GM21447 (cell line): ENCODE results near the gene SMAD3.

Source experiments
- ATAC-seq: cut with Tn5 transposase; IDR thresholded peaks from one replicate; pipeline ENCODE4 v1.9.1; 2021; ENCODE audit not compliant: unreplicated experiment

Gene SMAD3

DNA sequence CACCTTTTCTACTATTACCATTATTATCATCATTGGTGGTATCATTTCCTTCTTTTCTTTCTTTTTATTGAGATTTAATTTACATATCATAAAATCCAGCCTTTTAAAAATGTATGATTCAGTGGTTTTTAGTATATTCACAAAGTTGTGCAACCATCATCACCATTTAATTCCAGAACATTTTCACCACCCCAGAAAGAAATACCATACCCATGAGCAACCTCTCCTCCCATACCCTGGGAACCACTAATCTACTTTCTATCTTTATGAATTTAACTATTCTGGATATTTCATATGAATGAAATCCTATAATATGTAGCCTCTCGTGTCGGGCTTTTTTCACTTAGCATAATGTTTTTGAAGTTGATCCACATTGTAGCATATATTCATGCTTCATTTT lies 159.9 kb downstream of the SMAD3 start:
- ATAC-seq = no peak

DNA sequence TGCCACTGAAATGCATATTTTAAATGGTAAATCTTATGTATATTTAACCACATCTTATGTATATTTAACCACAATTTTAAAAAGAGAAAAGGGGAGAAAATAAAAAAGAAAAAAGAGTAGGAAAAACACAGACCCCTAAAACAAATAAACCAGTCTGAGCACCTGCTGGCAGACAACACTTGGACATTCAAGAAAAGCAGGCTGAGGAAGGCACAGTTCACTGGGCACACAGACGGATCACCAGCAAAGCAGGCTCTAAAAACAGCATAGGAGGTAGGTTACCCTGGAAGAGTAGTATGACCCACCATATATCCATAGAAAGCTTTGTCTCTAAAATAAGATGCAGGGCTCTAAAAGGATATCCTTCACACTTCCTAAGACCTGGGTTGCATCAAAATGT lies 162.0 kb downstream of the SMAD3 start:
- ATAC-seq = no peak

DNA sequence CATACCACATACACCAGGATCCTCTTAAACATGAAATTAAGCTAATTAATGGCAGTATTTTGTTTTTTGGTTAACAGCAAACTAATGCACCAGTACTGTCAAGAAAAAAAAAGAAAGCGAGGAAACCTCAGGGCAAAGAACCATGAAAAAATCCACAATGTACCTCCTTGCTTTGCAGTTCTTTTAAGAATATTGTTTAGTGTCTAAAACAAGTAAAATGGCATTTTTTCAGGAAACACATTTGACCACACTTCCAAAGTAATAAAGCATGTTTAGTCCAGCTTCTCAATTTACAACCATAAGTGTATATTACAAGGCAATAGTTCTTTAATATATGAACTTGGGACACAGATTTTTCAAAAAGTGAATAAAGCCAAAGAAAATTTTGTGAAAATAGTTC lies 162.4 kb downstream of the SMAD3 start:
- no peak for ATAC-seq

DNA sequence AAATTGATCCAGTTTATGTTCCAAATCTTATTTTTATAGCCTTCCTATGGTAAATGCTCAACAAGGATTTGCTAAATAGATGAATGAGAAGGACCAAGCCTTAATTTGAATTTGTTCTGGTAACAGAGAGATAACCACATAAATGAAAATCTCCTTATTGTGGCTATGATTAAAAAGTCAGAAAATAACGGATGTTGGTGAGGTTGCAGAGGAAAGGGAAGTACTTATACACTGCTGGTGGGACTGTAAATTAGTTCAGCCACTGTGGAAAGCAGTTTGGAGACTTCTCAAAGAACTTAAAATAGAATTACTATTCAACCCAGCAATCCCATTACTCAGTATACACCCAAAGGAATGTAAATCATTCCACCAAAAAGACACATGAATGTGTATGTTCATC lies 162.9 kb downstream of the SMAD3 start:
- ATAC-seq = no peak

DNA sequence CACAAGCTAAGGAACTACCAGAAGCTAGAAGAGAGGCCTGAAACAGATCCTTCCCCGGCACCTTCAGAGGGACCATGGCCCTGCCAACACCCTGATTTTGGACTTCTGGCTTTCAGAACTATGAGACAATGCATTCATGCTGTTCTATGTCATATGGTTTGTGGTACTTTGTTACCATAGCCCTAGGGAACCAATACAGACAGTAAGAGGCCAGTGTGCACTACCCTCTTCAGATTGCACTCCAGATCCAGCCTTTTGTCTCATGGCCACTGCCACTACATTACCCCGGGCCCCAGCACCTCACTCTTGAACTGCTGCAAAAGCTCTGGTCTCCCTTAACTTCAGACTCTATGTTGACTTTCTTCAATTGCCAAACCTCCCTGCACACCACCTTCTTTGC lies 165.1 kb downstream of the SMAD3 start:
- ATAC-seq = no peak

DNA sequence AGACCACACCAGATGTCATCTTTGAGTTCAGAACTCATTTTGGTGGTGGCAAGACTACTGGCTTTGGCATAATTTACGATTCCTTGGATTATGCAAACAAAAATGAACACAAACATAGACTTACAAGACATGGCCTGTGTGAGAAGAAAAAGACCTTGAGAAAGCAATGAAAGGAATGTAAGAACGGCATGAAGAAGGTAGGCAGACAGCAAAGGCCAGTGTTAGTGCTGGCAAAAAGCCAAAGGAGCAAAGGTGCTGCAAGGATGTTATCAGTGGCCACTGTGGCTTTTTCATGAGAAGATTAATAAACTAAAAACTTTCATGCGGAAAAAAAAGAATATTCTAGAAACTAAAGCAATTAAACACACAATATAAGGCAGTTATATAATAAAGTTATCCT lies 167.2 kb downstream of the SMAD3 start:
- ATAC-seq = no peak

DNA sequence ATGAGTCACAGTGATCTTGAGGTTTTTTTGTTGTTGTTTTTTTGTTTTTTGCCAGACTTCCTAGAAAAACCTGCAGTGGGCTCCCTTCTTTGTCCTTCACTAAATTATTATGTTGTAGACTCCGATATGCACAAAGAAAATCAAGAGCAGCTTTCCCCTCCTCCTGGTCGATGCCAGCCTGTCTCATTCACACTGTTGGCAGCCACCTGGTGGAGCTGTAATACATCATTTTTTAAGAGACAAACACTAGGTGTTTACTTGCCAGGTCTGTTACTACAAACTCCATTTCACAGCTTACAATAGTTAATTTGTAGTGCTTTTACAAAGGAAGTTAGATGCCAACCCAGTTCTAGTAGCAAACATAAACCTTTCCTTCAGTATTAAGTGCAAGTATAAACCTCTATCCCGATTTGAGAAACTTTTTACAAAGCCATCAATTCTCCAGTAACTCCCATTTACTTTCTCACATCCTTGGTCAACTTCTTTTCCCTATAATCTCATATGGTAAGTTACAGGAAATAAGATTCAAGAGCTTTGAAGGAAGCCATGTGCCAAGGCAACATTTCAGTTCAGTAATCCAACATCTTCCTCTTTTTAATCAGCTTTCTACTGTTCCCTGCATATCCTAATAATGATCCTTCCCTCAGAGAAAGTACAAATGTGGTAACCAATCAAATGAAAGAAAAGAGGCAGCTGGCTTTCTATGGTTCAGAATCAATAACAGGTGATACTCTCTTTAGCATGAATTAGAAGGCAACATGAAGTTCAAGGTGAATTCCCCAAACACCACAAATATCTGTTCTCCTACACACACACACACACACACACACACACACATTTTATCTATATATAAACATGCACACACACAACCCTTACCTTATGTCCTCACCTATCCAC lies 175.1 kb downstream of the SMAD3 start:
- peak; percentile 13 for ATAC-seq

DNA sequence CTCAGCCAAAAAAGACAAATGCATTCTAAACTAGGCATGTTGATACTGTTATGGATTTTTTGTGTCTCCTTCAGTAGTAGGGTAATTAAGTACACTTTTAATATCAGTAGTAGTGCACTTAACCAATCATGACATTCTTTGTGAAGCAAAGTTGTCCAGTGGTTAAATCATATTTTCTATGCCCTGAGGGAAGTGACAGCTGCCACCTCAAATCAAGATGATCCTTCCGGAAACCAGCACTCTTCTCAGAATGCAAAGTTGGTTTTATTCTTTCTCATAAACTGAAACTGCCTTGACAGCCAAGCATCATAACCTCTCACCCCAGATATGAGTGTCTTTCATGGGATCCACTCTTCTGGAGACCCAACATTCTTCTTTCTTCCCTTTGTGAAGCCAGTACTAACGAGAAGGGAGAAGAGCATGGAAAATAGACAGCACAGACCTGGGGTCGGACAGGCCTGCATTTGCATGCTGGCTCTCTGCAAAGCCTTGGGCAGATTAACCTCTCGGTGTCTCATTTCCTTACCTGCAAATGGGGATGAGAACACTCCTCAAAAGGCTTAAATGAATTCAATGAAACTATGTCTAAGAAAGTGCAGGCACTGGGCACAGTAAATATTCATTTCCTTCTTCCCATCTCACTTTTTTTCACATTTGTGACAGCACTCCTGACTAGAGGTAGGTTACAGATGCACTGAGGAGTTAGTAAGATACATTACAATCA lies 175.9 kb downstream of the SMAD3 start:
- peak; percentile 84 for ATAC-seq

DNA sequence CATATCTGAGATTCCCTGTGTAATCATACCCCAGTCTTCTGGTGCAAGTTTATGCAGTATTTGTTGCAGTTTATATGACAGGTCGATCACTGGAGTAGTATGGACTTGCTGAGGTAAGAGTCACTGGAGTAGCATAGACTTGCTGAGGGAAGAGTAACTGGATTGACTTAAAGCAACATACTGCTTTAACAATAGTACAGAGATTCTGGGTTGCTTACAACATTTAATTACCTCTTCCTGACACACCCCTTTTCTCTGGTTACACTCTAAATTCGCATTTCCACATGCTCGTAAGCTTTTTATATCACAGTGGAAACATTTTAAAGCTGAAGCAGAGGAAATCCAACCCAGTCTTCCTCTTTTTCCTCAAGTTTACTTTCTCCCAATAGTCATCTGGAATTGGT lies 177.3 kb downstream of the SMAD3 start:
- ATAC-seq = no peak
